ENCODE measurements around the gene SPAG16.

The SPAG16 gene

GRCh38 chr2:214293593-214293992 is 1009.3 kb downstream of the SPAG16 start:
- no peak for DNase-seq
- H3K4me1 Mint-ChIP-seq (ENCODE audit: low read depth in 2 of 2): no peaks in the 10 kb centered on the region
- no peak for ATAC-seq (replicated peaks)
- H3K9me3 Mint-ChIP-seq: peaks cover 13 to 16% of the 10 kb centered on the region in 2 donors
- H3K27me3 Mint-ChIP-seq: no peaks in the 10 kb centered on the region
- H3K27ac Mint-ChIP-seq: no peak overlapping the region
- peaks cover 3% of the 10 kb centered on the region for H3K36me3 Mint-ChIP-seq (ENCODE audit: insufficient read depth)
- H3K4me3 Mint-ChIP-seq: no peak overlapping the region

- ATAC-seq (replicated peaks) (no peak), DNase-seq (no peak)
- Mint-ChIP-seq H3K27me3 (no peaks in the 10 kb centered on the region), H3K9me3 (peaks cover 12 to 16% of the 10 kb centered on the region in 2 donors), H3K4me3 (no peak overlapping the region), H3K4me1 (ENCODE audit: low read depth in 2 of 2) (no peaks in the 10 kb centered on the region), H3K36me3 (ENCODE audit: insufficient read depth) (peaks cover 3% of the 10 kb centered on the region), H3K27ac (no peak overlapping the region)
Measured at GRCh38 chr2:214294426-214294825, 1010.2 kb downstream of the SPAG16 start.

- no peak for DNase-seq
- H3K36me3 Mint-ChIP-seq (ENCODE audit: insufficient read depth): no peaks in the 10 kb centered on the region
- no peaks in the 10 kb centered on the region for H3K4me1 Mint-ChIP-seq (ENCODE audit: low read depth in 2 of 2)
- no peak for ATAC-seq (replicated peaks)
- H3K9me3 Mint-ChIP-seq: peaks cover 8 to 9% of the 10 kb centered on the region in 2 donors
- no peak overlapping the region for H3K27ac Mint-ChIP-seq
- no peaks in the 10 kb centered on the region for H3K27me3 Mint-ChIP-seq
- no peak overlapping the region for H3K4me3 Mint-ChIP-seq
Measured at GRCh38 chr2:214297423-214297822, 1013.2 kb downstream of the SPAG16 start.

- Mint-ChIP-seq H3K4me1 (ENCODE audit: low read depth in 2 of 2) (no peaks in the 10 kb centered on the region), H3K36me3 (ENCODE audit: insufficient read depth) (no peaks in the 10 kb centered on the region), H3K9me3 (peaks cover 21 to 28% of the 10 kb centered on the region in 2 donors), H3K27ac (no peak overlapping the region), H3K4me3 (no peak overlapping the region), H3K27me3 (no peaks in the 10 kb centered on the region)
- ATAC-seq (replicated peaks): no peak
- no peak for DNase-seq
Measured at GRCh38 chr2:214310319-214310718, 1026.1 kb downstream of the SPAG16 start.

- H3K36me3 Mint-ChIP-seq (ENCODE audit: insufficient read depth): no peaks in the 10 kb centered on the region
- H3K4me3 Mint-ChIP-seq: no peak overlapping the region
- no peak overlapping the region for H3K27ac Mint-ChIP-seq
- H3K27me3 Mint-ChIP-seq: no peaks in the 10 kb centered on the region
- ATAC-seq (replicated peaks): no peak
- DNase-seq: no peak
- H3K9me3 Mint-ChIP-seq: peaks cover 21 to 28% of the 10 kb centered on the region in 2 donors
- no peaks in the 10 kb centered on the region for H3K4me1 Mint-ChIP-seq (ENCODE audit: low read depth in 2 of 2)
Measured at GRCh38 chr2:214311031-214311533, 1026.8 kb downstream of the SPAG16 start.

- no peak for DNase-seq
- Mint-ChIP-seq H3K27me3 (no peaks in the 10 kb centered on the region), H3K4me1 (ENCODE audit: low read depth in 2 of 2) (no peaks in the 10 kb centered on the region), H3K4me3 (no peak overlapping the region), H3K27ac (no peak overlapping the region), H3K36me3 (ENCODE audit: insufficient read depth) (no peaks in the 10 kb centered on the region), H3K9me3 (peaks cover 15 to 18% of the 10 kb centered on the region in 2 donors)
- ATAC-seq (replicated peaks): no peak
Measured at GRCh38 chr2:214311931-214312749, 1027.9 kb downstream of the SPAG16 start.

GRCh38 chr2:214315324-214315723 is 1031.1 kb downstream of the SPAG16 start:
- no peak overlapping the region for H3K4me3 Mint-ChIP-seq
- ATAC-seq (replicated peaks) (no peak), DNase-seq (no peak)
- H3K36me3 Mint-ChIP-seq (ENCODE audit: insufficient read depth): no peaks in the 10 kb centered on the region
- H3K27me3 Mint-ChIP-seq: no peaks in the 10 kb centered on the region
- H3K27ac Mint-ChIP-seq: no peak overlapping the region
- no peaks in the 10 kb centered on the region for H3K4me1 Mint-ChIP-seq (ENCODE audit: low read depth in 2 of 2)
- H3K9me3 Mint-ChIP-seq: peaks cover 6 to 8% of the 10 kb centered on the region in 2 donors

- no peaks in the 10 kb centered on the region for H3K27me3 Mint-ChIP-seq
- H3K36me3 Mint-ChIP-seq (ENCODE audit: insufficient read depth): no peaks in the 10 kb centered on the region
- no peak overlapping the region for H3K4me3 Mint-ChIP-seq
- ATAC-seq (replicated peaks) (no peak), DNase-seq (no peak)
- peaks cover 5 to 7% of the 10 kb centered on the region in 2 donors for H3K9me3 Mint-ChIP-seq
- H3K4me1 Mint-ChIP-seq (ENCODE audit: low read depth in 2 of 2): no peaks in the 10 kb centered on the region
- H3K27ac Mint-ChIP-seq: no peak overlapping the region
Measured at GRCh38 chr2:214320211-214320610, 1035.9 kb downstream of the SPAG16 start.

GRCh38 chr2:214322662-214323061 is 1038.4 kb downstream of the SPAG16 start:
- no peaks in the 10 kb centered on the region for H3K27me3 Mint-ChIP-seq
- no peak for ATAC-seq (replicated peaks)
- peaks cover 7 to 9% of the 10 kb centered on the region in 2 donors for H3K9me3 Mint-ChIP-seq
- no peaks in the 10 kb centered on the region for H3K4me1 Mint-ChIP-seq (ENCODE audit: low read depth in 2 of 2)
- no peak for DNase-seq
- no peak overlapping the region for H3K4me3 Mint-ChIP-seq
- H3K27ac Mint-ChIP-seq: no peak overlapping the region
- H3K36me3 Mint-ChIP-seq (ENCODE audit: insufficient read depth): no peaks in the 10 kb centered on the region

GRCh38 chr2:214325404-214325803 is 1041.1 kb downstream of the SPAG16 start:
- no peak overlapping the region for H3K27ac Mint-ChIP-seq
- no peak for ATAC-seq (replicated peaks)
- DNase-seq: no peak
- no peak overlapping the region for H3K4me3 Mint-ChIP-seq
- no peaks in the 10 kb centered on the region for H3K27me3 Mint-ChIP-seq
- H3K4me1 Mint-ChIP-seq (ENCODE audit: low read depth in 2 of 2): no peaks in the 10 kb centered on the region
- H3K36me3 Mint-ChIP-seq (ENCODE audit: insufficient read depth): no peaks in the 10 kb centered on the region
- peaks cover under 1 to 8% of the 10 kb centered on the region in 2 donors for H3K9me3 Mint-ChIP-seq

GRCh38 chr2:214328941-214329340 is 1044.7 kb downstream of the SPAG16 start:
- ATAC-seq (replicated peaks) (no peak), DNase-seq (no peak)
- Mint-ChIP-seq H3K27me3 (no peaks in the 10 kb centered on the region), H3K27ac (no peak overlapping the region), H3K4me3 (no peak overlapping the region), H3K4me1 (ENCODE audit: low read depth in 2 of 2) (no peaks in the 10 kb centered on the region), H3K9me3 (peaks cover 0 to 6% of the 10 kb centered on the region in 2 donors), H3K36me3 (ENCODE audit: insufficient read depth) (no peaks in the 10 kb centered on the region)

GRCh38 chr2:214341646-214342045 is 1057.4 kb downstream of the SPAG16 start:
- no peak overlapping the region for H3K27ac Mint-ChIP-seq
- no peaks in the 10 kb centered on the region for H3K9me3 Mint-ChIP-seq
- H3K4me1 Mint-ChIP-seq (ENCODE audit: low read depth in 2 of 2): no peaks in the 10 kb centered on the region
- no peak overlapping the region for H3K4me3 Mint-ChIP-seq
- H3K27me3 Mint-ChIP-seq: no peaks in the 10 kb centered on the region
- ATAC-seq (replicated peaks) (no peak), DNase-seq (no peak)
- H3K36me3 Mint-ChIP-seq (ENCODE audit: insufficient read depth): no peaks in the 10 kb centered on the region

- Mint-ChIP-seq H3K4me1 (ENCODE audit: low read depth in 2 of 2) (no peaks in the 10 kb centered on the region), H3K27ac (no peak overlapping the region), H3K4me3 (no peak overlapping the region), H3K9me3 (peaks cover 0 to 4% of the 10 kb centered on the region in 2 donors), H3K27me3 (no peaks in the 10 kb centered on the region), H3K36me3 (ENCODE audit: insufficient read depth) (no peaks in the 10 kb centered on the region)
- DNase-seq (no peak), ATAC-seq (replicated peaks) (no peak)
Measured at GRCh38 chr2:214358506-214358905, 1074.2 kb downstream of the SPAG16 start.

GRCh38 chr2:214361116-214361515 is 1076.9 kb downstream of the SPAG16 start:
- H3K9me3 Mint-ChIP-seq: peaks cover 0 to 10% of the 10 kb centered on the region in 2 donors
- no peak overlapping the region for H3K27ac Mint-ChIP-seq
- no peaks in the 10 kb centered on the region for H3K4me1 Mint-ChIP-seq (ENCODE audit: low read depth in 2 of 2)
- H3K27me3 Mint-ChIP-seq: no peaks in the 10 kb centered on the region
- ATAC-seq (replicated peaks) (no peak), DNase-seq (no peak)
- H3K4me3 Mint-ChIP-seq: no peak overlapping the region
- H3K36me3 Mint-ChIP-seq (ENCODE audit: insufficient read depth): no peaks in the 10 kb centered on the region
